EL (cell line): ENCODE data around the gene PAMR1.

Experiments used
- DNase-seq: peaks from one replicate; pipeline ENCODE4 v3.0.0-alpha.2; 2016

Gene PAMR1

DNA sequence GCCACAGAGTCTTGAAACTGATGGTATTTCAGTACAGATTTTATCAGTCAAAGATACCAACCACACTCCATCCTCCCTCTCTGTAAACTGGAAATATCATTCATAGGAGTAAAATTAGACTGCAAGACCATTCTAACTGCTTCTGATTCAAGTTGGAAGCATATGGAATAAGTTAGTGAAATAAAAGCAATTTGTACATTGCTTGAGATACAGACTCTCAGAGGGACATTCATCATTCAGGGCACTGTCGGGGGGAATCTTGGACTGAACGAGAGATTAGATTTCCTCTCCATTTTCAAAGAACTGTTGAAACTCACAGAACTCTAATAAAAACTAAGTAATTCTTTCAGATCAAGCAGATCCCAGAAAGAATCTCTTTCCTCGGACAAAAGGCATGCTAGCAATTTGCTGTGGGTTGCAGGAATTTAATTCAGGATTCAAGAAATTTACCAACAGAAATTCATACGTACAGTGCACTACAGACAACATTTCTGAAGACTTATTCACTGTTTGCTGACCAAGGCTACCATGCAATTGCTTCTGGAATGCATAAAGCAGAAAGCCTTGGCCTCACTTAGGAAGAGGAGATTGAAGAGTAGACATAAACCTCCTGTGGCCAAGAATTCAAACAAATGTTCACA, 34.1 kb downstream of the PAMR1 start:
- DNase-seq = peak; percentile 93

DNA sequence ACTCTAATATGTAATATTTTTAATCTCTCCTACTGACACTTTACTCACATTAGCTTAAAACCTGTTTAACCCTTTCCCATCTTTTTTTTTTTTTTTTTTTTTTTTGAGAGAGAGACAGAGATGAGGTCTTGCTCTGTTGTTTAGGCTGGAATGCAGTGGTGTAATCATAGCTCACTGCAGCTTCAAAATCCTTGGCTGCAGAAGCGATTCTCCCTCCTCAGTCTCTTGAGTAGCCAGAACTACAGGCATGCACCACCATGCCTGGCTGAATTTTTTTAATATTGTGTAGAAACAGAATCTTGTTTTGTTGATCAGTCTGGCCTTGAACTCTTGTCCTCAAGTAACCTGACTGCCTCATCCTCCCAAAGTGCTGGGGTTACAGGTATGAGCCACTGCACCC, 37.3 kb downstream of the PAMR1 start:
- DNase-seq = no peak

DNA sequence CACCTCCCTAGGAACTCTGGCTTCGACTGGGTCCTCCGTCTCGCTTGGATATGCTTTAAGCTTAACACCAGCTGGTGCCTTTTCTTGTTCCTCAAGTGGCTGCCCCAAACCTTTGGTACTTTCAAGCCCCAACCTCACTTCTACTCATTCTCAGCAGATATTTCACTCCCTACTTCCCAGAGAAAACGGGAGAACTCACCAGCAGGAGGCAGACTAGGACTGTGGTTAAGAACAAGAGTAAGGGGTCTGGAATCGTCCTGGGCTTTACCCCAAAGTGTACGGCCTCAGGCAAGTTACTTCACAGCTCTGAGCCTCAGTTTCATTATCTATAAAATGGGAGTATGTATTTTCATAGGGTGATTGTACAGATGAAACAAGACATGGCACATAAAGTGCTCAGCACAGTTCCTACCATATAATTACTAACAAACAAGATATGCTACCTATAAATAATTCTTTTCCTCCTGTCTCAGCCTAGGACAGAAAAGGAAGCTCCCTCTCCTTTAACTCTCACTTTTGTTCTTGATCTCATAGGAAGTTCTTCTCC, 37.8 kb downstream of the PAMR1 start:
- DNase-seq = peak; percentile 52

DNA sequence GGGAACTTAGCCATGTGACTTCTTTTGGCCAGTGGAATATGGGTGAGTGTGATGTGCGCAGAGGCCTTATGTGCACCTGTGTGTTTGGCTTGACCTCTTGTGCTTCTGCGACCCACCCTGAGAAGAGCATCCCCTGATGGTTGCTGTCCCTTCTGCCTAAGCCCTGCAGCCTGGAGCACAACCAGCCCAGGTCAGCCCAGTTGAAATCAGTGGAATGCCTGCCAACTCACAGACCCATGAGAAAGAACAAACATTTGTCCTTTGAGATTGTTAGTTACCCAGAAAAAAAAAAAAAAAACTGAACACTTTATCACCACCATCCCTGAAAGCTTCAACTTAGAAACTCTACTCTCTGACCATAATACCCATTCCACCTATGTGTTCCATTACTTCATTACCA, 38.5 kb downstream of the PAMR1 start:
- DNase-seq = no peak

DNA sequence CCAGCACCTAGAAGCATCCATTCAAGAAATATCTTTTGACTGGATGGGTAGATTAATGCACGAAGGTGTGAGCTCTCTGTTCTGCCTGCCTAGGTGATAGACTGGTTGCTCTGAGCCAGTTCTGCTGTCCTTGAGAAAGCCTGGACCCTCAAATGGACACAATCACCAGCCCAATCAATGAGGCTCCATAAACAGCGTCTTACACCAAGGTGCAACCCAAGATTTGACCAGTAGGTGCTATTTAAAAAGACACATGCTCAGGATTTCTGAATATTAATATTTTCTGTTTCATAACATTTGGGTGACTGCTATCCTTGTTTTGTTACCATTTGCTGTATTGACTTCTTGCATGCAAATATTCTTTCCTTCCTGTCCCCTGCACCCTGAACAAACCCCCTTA, 39.0 kb downstream of the PAMR1 start:
- DNase-seq = no peak

DNA sequence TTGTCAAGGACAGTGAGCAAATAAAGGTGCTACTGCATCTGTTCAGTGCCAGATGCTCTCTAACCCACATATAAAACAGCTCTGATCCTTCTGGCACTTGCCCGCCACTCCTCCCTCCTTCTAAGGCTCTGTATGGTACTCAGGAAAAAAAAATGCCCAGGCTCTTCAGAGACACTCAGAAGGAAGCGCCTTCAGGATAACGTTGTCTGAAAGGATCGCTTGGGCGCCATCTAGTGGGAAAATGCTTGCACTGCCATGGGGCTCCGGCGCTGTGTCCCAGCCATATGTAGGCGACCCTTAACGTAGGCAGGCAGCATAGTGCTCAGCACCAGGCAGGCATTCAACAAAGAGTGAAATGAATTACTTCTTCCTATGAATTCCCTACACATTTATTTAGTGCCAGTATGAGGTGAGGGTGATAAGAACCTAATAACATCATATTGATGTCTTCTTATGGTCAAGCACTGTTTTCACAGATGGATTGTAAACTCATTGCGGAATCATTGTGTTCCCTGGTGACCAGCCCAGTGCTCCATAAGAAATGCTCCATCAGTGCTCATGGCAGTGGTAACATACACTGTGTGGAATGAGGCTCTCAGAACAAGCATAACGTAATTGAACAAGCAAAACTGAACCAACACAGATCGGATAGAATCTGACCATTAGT, 39.6 kb downstream of the PAMR1 start:
- DNase-seq = peak; percentile 86

DNA sequence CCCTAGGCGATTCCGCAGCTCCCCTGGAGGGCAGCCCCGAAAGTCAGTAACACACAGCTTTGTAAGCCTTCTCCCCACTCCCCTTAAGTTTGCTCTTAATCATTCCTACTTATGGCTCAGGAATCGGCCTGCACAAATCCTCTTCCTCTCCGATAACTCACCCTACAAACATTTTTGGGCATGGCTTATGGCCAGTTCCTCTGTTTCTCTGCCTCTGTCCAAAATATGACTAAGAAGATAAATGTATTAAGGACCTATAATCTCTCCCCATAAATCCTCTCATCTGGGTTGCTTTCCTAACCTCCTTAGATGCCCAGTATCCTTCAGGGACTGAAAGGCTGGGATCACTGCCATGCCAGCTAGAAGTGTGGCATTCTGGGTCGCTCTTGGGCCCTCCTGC, 41.0 kb downstream of the PAMR1 start:
- peak; percentile 97 for DNase-seq

DNA sequence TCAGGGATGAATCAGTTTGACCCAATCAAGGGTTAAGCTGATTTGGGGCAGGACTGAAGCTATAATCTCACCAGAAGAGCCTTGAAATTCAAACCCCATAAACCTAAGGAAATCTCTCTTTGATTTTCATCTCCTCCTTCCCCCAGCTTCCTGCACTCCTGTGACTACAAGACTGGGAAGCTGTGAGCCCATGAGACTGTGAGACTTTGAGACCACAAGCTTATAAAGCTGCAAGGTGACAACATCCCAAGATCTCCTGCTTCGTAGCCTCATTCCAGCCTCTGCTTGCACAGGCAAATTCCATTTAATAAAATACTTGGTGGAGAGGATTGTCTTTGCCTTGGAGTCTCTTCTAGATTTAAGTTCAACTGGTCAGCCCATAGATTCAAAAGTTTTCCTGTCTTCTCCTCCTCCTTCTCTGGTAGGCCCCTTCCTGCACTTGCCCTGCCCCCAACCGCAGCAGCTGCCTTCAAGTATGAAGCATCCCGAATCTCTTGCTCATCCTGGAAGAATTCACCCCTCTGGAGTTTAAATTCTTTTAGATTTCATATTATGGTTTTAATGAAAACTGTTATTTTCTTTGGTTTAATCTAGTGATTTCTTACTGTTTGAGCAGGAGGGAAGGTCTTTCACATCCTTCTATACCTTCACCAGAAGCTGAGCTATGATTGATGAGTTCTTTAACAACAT, 42.1 kb downstream of the PAMR1 start:
- DNase-seq = peak; percentile 89

DNA sequence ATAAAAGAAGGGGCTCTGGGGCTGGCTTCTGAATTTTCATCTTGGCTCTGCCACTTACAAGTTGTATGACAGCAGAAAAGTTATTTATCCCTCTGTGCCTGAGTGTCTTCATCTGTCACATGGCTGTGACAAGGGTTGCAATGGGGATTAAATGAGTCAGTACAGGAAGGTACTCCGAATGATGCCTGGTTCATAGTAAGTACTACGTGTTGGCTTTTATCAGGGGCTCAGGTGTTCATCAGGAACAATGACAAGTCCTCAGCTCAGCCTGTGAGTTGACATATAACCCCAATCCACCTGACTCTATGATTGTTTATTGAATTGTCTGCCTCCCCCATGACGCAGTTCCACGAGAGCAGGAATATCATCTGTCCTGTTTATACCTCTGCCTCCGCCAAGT, 45.7 kb downstream of the PAMR1 start:
- no peak for DNase-seq

DNA sequence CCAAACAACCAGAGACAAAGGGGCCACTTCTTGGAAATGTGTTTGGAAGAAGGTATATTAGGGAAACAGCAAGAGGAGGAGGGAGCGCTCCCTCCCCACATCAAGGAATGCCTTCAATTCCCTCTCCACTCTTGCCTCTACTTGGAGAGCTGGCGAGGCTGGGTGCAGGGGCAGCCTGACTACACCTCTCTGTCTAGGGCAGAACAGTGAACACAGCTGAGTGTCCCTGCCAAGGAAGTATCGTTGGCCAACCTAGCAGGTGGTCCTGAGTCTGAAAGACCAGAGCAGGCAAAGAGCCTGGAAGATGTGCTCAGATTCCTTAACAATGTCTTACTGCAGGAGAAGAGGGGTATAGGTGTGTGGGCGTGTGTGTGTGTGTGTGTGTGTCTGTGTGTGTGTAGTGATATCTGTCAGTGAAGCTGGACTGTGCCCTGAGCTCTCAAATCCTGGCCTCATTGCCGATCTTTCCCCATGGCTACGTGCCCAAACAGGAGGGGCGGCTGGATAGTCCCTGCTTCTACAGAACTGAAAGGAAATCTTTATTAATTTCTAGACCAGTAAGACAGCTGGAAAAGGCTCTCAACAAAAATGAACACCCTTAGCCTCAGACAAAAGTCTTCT, 46.8 kb downstream of the PAMR1 start:
- no peak for DNase-seq

DNA sequence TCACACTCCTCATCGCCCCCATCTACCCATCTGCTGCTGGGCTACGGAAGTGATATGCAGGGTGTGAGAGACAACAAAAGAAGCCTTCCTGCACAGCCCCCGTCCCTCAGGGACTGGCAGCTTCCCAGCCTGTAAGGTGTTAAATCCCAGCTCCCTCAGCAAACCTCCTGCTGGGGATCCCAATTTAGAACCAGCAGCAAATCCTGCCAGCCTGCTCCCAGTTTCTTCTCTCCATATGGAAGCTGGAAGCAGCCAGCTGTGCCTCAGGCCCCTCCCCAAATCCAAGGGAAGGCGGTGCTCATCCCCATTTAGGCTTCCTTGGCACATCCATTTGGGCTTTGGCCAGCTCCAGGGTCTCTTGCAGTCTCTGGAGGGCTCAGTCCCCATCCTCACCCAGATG, 47.5 kb downstream of the PAMR1 start:
- no peak for DNase-seq

DNA sequence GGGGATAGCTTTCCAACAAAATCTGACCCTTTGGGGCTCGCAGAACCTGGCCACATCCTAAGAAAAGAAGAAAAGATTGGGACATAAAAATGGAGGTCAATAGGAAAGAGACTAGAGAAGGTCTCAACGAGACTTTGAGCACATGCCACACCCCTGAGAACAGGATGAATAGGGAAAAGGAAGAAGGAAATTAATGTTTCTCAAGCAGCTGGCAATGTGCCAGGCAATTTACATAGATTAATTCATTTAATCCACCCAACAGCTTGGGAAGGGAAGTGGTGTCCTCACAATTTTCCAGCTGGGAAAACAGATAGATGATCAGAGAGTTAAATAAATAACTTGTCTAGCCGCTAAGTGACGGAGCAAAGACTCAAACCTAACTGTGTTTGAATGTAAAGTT, 50.7 kb downstream of the PAMR1 start:
- DNase-seq = no peak

DNA sequence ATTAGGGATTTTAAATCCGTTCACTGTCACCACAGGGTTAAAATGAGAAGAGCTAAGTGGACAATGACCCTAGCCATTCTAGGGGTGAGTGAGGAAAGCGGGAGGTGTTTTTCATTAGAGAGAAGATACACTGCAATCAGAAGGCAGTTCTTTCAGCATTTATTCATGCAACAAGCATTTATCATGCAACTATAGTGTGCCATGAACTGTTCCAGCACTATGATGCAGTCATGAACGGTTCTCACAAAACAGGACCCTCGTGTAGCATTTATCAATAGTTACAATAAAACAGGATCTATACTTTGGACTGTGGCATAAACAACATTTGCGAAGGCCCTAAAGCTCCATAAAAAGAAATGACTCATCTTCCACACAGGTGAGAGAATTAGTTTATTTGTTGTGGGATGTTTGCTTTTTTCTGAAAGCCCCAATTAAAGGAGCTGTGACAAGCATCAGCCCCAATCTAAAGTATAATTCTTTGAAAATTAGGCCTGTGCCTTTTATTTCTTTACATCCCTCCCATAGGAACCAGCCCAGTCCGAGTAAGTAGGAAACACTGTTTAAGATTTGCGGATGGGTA, 51.5 kb downstream of the PAMR1 start:
- no peak for DNase-seq

DNA sequence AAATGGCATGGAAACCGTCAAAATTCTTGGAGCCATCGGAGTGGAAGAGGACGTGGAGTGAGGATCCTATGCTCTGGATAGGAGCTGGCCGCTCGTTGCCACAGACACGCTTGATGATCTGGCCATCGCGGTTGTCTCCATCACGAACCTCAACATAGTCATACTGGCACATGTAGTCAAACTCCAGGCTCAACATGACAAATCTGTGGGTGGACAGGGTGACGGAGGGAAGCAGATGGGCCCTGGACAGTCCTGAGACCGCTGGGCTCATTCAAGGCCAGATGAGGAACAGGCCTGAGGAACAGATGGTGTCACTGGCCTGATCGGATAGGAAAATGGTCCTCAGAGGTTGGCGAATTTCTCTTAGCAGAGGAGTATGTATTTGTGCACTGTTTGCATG, 54.8 kb downstream of the PAMR1 start:
- DNase-seq = no peak

DNA sequence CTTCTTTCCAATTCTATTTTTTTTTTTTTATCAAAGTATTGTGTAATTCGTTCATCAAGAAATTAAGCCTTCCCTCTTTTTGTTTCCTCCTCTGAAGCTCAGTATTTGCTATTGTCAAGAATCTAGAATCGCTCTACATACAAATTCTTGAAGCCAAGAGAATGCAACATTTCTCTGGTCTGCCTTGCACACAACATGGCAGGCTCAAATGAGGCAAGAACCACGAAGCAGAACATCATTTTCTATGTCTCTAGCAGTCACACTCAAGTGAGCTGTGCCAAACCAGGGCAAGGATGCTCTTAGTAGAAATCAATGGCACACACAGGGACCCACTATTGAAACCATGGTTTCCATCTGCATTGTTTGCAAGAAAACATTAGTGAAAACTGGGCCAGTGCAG, 59.4 kb downstream of the PAMR1 start:
- DNase-seq = no peak

DNA sequence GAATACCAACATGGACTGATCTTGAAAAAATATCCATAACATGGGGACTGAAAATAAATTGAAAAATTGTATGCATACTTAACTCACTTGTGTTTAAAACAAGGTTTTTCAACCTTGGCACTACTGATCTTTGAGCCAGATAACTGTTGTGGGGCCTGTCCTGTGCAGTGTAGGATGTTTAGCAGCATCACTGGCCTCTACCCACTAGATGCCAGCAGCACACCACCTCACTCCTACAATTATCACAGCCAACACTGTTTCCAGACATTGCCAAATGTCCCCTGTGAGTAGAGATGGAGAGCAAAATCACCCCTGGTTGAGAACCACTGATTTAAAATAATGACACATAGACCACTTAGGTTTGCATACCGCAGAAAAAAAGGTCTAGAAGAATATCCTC, 61.1 kb downstream of the PAMR1 start:
- peak; percentile 49 for DNase-seq

DNA sequence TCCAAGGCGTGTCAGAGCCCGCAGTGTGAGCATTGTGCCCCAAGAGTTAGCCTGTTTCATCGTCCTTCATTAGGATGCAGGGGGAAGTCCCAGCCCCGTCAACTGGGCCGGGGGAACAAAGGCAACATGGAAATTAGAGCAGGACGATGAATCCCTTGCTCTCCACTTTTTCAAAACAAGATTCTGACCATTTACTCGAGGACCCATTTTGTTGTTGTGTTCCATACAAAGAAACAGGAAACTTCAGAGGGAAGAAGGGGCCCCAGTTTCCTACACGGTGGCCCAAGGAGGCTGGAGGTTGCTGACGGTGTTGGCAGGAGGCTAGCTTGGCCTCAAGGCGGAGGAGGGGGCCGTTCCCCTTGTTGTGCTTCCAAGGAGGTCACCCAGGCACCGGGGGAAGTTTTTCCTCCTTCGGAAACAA, 62.1 kb downstream of the PAMR1 start:
- DNase-seq = no peak

DNA sequence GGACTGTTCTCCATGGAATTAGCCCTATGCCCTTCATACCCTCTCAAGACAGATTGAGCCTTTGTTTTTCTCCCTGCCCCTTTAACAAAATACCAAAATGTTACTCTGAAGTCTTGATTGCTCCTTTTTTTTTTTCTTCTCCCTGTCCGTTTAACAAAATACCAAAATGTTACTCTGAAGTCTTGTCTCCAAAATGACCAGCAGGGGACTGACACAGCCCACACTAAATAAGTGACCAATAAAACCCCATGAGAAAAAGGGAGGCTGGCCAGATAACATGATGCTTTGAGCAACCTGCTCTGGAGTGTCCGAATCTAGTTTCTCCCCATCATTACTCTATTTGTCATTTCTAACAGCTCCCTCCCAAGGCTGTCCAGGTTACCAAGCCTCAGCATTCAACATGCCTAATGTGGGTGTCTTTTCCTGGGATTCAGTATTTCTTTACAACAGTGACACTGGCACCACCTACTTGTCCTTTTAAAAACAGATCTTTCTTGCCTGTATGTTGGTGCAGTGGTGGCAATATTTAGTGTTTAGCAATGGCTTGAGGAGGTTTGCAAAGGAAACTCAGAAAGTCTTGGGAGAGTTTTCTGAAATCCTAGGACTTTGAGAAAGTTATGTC, 63.4 kb downstream of the PAMR1 start:
- no peak for DNase-seq

DNA sequence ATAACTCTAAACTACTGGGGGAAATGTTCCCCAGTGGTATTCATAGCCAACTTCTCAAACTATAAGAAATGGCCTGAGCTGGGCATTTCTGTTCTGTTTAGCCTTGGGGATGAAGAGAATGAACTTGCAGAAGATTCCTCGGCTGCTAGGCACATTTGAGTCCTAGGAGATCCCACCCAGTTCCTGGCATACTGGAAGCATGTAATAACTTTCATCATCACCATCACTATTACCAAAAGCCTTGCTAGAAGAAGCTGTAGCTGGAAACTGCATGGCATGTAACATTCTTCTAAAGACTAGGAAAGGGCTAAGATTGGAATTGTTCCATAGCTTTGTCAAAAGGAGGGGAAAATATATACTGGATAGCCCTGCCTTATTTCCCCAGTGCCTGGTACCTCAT, 65.9 kb downstream of the PAMR1 start:
- no peak for DNase-seq

DNA sequence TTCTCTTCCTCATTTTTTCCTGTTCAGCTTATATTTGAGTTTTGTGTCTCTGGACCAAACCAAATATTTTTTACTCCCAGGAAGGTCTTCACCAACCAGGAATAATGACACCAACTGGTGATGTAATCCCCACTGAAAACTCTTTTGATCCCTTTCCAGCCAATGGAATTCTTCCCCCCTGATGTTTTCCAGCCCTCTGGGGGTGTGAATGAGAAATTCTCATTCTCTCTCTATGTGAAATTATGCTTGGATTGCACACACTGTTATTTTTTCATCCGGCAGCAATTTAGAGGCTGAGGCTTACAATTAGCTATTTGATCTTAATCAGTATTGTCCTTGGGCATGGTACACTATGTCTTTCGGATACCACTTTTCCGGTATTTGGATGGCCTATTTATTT, 66.6 kb downstream of the PAMR1 start:
- DNase-seq = peak; percentile 32

DNA sequence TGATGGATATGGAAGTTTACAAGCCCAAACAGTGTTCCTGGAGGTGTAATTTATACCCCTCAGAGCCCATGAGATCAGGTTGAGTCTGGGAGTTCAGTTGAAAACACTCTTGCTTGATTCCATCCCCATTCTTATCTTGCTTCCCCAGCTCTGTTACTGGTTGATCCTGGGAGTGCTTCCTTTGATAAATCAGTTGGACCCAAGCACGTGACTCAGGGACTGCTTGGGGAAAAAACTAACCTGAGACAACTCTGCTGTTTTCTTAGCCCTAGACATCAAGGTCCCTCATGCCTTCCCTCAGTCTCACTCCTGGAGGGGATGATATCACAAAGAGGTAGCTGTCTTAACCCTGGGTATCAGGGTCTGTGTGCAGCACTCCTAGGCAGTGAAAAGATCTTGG, 71.1 kb downstream of the PAMR1 start:
- no peak for DNase-seq

DNA sequence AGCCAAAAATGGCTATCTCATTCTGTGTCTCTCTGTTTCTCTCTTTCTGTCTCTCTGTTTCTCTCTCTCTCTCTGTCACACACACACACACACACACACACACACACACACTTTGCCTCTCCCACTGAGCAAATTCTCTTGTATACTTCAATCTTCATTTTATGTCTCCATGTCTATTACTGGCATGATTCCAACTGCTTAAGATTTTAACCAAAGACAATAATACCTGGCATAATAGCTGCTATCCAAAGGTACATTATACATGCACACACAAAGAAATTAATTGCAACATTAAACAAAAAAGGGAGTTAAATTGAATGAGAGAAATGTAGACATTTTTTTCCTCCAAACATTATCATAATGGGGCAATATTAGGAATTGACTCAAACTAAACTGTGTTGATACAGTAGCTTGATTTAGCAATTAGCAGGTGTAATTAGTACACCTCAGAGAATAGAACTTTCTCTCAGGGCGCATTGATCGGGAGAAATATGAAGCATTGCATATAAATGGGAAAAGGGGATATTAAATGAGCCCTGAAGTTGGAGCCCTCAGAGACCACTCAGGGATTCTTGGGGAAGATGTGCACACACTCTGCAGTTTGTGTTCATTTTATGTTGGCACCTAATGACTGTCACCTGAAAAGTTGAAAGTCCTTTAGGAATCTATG, 88.7 kb downstream of the PAMR1 start:
- DNase-seq = no peak
